H1 (cell line): ENCODE measurements around the gene COL4A3.

Source experiments
- BCL11A ChIP-seq, 2 experiments: IDR thresholded peaks; one replicate each; pipeline ENCODE4 v1.6.1; 2011; ENCODE audit warnings: low read depth in 2 of 2, low read length in 2 of 2, mild to moderate bottlenecking in 2 of 2
- EGR1 ChIP-seq: IDR thresholded peaks from 2 replicates; pipeline ENCODE4 v1.6.1; 2011; ENCODE audit warnings: low read depth, low read length, borderline replicate concordance
- EZH2 ChIP-seq: fragments of 200-600 bp; sonication (generic); IDR thresholded peaks from 2 replicates; pipeline ENCODE4 v1.7.1; 2012; ENCODE audit warnings: low read depth, mild to moderate bottlenecking, moderate library complexity, low read length, inconsistent platforms; ENCODE audit not compliant: severe bottlenecking
- GABPA ChIP-seq: IDR thresholded peaks from 2 replicates; pipeline ENCODE4 v1.6.1; 2011; ENCODE audit warnings: mild to moderate bottlenecking, low read length, moderate library complexity, borderline replicate concordance; ENCODE audit not compliant: insufficient read depth
- MAFK ChIP-seq: IDR thresholded peaks from 2 replicates; pipeline ENCODE4 v1.6.1; 2012; ENCODE audit warnings: low read depth, mild to moderate bottlenecking, improper control_type of control experiment, low read length
- NRF1 ChIP-seq: IDR thresholded peaks from 2 replicates; pipeline ENCODE4 v1.6.1; 2011; ENCODE audit warnings: mild to moderate bottlenecking, low read depth, low read length, improper control_type of control experiment
- POLR2AphosphoS5 ChIP-seq: IDR thresholded peaks from 2 replicates; pipeline ENCODE4 v1.6.1; 2011; ENCODE audit warnings: low read depth, low read length
- RFX5 ChIP-seq: IDR thresholded peaks from 2 replicates; pipeline ENCODE4 v1.6.1; 2011; ENCODE audit warnings: low read depth, low read length, improper control_type of control experiment, borderline replicate concordance
- RXRA ChIP-seq: IDR thresholded peaks from 2 replicates; pipeline ENCODE4 v1.6.1; 2011; ENCODE audit warnings: low read depth, mild to moderate bottlenecking, low read length, moderate library complexity; ENCODE audit not compliant: insufficient read depth
- SP4 ChIP-seq: IDR thresholded peaks from 2 replicates; pipeline ENCODE4 v1.6.1; 2012; ENCODE audit warnings: low read length, inconsistent platforms
- TAF1 ChIP-seq: IDR thresholded peaks from 2 replicates; pipeline ENCODE4 v1.6.1; 2011; ENCODE audit warnings: mild to moderate bottlenecking, low read depth, low read length
- ZNF274 ChIP-seq: IDR thresholded peaks from 2 replicates; pipeline ENCODE4 v1.7.0; 2012; ENCODE audit warnings: low read length, borderline replicate concordance; ENCODE audit errors: extremely low read depth
- TF ChIP-seq, protein P1 (sequence below), 3 experiments: IDR thresholded peaks; 1 replicate in 2 of 3; 2 replicates in 1 of 3; pipeline versions ENCODE4 v1.5.1 to v1.6.1; 2011; ENCODE audit warnings: low read length in 3 of 3, mild to moderate bottlenecking in 3 of 3, inconsistent platforms in 2 of 3, low read depth in 1 of 3, moderate library complexity in 1 of 3; ENCODE audit not compliant: insufficient read depth in 1 of 3; ENCODE audit errors: control extremely low read depth in 1 of 3
- TF ChIP-seq, protein P2 (sequence below): IDR thresholded peaks from 2 replicates; pipeline ENCODE4 v1.6.1; 2011; ENCODE audit warnings: low read length, improper control_type of control experiment

DNA sequence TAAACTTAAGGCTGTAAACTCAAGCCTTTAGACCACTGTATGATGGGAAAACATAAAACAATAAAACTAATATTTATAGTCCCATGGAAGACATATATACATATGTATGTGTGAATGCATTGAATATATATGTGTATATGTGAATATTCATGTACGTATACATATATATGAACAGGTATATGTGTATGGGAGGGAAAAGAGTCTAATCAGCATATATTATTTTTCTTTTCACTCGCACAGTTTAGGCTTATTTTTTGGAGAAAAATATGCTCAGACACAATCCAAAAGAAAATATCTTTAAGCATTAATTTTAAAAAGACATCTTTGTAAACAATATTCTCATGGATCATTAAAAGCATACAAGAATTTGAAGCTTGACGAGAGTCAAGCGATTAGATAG lies 23.1 kb upstream of the COL4A3 start:
- TF ChIP-seq POLR2AphosphoS5 = no peak
- TF ChIP-seq, protein P1, sequence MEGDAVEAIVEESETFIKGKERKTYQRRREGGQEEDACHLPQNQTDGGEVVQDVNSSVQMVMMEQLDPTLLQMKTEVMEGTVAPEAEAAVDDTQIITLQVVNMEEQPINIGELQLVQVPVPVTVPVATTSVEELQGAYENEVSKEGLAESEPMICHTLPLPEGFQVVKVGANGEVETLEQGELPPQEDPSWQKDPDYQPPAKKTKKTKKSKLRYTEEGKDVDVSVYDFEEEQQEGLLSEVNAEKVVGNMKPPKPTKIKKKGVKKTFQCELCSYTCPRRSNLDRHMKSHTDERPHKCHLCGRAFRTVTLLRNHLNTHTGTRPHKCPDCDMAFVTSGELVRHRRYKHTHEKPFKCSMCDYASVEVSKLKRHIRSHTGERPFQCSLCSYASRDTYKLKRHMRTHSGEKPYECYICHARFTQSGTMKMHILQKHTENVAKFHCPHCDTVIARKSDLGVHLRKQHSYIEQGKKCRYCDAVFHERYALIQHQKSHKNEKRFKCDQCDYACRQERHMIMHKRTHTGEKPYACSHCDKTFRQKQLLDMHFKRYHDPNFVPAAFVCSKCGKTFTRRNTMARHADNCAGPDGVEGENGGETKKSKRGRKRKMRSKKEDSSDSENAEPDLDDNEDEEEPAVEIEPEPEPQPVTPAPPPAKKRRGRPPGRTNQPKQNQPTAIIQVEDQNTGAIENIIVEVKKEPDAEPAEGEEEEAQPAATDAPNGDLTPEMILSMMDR (IDR thresholded peaks at IDR 0.05; ENCODE audit: control extremely low read depth in 1 of 3, insufficient read depth in 1 of 3, low read depth in 1 of 3, low read length in 3 of 3) = no peak
- no peak for TF ChIP-seq BCL11A (IDR thresholded peaks at IDR 0.05; ENCODE audit: low read depth in 2 of 2, low read length in 2 of 2)
- no peak for TF ChIP-seq RFX5
- TF ChIP-seq TAF1 = no peak
- no peak for TF ChIP-seq EZH2
- TF ChIP-seq SP4 = no peak
- no peak for TF ChIP-seq MAFK
- TF ChIP-seq EGR1 = no peak
- no peak for TF ChIP-seq NRF1
- no peak for TF ChIP-seq RXRA
- TF ChIP-seq, protein P2, sequence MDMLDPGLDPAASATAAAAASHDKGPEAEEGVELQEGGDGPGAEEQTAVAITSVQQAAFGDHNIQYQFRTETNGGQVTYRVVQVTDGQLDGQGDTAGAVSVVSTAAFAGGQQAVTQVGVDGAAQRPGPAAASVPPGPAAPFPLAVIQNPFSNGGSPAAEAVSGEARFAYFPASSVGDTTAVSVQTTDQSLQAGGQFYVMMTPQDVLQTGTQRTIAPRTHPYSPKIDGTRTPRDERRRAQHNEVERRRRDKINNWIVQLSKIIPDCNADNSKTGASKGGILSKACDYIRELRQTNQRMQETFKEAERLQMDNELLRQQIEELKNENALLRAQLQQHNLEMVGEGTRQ = no peak
- no peak for TF ChIP-seq GABPA
- no peak for TF ChIP-seq ZNF274
